WTC11 (cell line): ENCODE data around the gene TTC7B.

Experiments
- CTCF ChIP-seq: fragments of 200-600 bp; IDR thresholded peaks from 2 replicates; pipeline ENCODE4 v1.8.0; 2022; ENCODE audit warnings: antibody characterized with exemption
- MAX ChIP-seq: sonication (generic); formaldehyde crosslinking; IDR thresholded peaks from 2 replicates; pipeline ENCODE4 v1.8.0; 2022; ENCODE audit warnings: mild to moderate bottlenecking, missing genetic modification reagents

GRCh38 chr14:90696720-90697119 is 119.5 kb downstream of the TTC7B start:
- TF ChIP-seq CTCF (no peak), MAX (CRISPR knock-in tag) (no peak)
